Skin epidermis (tissue), 12 donors: ENCODE data around the gene SH3BGR.

Source experiments
- H3K27ac ChIP-seq, 21 experiments: fragments of 200-600 bp; sonication (generic) in 11 of 21; one replicate each; pipeline ENCODE4 v1.5.0; 2020; ENCODE audit warnings: mild to moderate bottlenecking in 3 of 21, inconsistent platforms in 2 of 21, moderate library complexity in 2 of 21
- H3K4me3 ChIP-seq, 7 experiments: fragments of 200-600 bp; sonication (generic) in 2 of 7; one replicate each; pipeline ENCODE4 v1.5.0; 2020; ENCODE audit warnings: inconsistent platforms in 2 of 7, mild to moderate bottlenecking in 2 of 7, moderate library complexity in 1 of 7

The SH3BGR gene

DNA sequence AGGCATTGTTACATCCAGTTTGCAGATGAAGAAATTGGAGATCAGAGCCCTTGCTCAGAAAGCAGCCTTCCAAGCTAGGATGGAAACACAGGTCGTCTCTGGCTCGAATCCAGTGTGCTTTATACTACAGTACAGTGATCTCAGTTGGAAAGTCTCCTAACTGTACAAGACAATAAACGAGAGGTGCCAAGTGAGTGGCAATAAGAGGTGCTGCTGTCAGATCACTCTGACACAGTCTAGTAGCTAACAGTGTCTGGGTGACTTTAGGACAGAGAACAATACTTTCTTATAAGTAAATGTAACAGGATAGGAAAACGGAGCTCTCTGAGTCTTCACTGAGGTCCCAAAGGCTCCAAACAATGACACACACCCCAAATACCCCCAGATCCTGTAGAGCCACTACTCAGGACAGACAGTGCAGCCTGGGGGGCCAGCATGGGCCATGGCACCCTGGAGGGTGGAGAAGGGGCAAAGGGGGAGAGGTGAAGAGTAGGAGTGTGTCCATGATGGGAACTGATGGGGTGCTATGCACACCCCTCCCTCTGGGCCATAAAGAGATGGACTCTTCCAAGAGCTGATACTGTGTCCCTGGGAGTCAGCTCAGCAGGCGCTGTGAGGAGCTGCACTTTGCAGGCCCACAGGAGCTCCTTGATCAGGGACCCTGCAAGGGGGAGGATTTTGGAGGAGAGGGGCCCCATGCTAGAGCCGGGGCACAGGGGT lies 3.3 kb downstream of the SH3BGR start:
- Histone ChIP-seq H3K27ac (no peak overlapping the region), H3K4me3 (no peak overlapping the region)

DNA sequence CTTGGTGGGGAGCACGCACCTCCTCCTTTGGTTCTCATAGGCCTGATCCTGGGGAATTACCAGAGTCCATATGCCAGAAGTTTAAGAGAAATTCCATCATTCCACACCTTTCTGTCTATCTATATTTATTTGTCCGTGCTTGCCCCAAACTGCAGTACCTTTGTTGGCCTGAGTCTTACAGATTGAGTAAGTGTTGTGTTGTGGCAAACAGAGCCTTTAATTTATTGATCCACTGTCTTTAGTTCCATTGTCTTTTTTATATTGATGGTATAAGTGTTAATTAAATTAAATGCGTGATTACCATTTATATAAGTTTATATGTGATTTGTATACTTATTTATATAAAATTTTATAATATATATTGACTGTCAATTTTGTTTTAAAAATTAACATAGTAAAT lies 4.9 kb downstream of the SH3BGR start:
- no peak overlapping the region for H3K4me3 ChIP-seq
- no peak overlapping the region for H3K27ac ChIP-seq

- Histone ChIP-seq H3K27ac (no peak overlapping the region), H3K4me3 (no peak overlapping the region)
These were observed 9.6 kb downstream of the SH3BGR start for GRCh38 chr21:39461419-39461818.

GRCh38 chr21:39463308-39463707 lies 11.5 kb downstream of the SH3BGR start:
- Histone ChIP-seq H3K27ac (no peak overlapping the region), H3K4me3 (no peak overlapping the region)

DNA sequence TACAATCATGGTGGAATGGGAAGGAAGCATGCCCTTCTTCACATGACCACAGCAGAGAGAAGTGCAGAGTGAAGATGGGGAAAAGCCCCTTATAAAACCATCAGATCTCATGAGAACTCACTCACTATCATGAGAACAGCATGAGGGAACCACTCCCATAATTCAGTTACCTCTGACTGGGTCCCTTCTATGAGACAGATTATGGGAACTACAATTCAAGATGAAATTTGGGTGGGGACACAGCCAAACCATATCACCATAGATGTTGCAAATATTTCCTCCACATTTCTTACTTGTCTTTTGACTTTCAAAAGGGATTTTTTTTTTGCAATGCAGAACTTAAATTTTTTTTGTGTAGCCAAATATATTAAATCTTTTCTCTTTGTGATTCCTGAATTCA lies 14.8 kb downstream of the SH3BGR start:
- Histone ChIP-seq H3K4me3 (no peak overlapping the region), H3K27ac (no peak overlapping the region)

DNA sequence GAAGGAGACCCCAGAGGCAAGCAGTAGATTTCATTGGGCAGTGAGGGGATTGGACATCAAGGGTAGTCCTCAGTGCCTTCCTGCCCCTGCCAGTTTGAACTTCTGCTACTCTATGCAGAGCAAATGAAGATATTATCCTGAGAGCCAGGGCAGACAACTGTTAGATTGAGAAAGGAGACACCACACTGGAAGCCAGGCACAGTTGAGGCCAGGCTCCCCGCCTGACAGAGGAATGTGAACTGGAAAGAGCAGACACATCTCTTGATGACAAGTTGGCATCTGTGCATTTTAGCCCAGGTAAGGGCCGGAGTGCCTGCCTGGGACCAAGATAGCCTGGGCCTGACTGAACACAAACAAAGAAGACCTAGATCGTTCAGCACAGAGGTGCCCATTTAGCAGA lies 16.0 kb downstream of the SH3BGR start:
- H3K4me3 ChIP-seq = no peak overlapping the region
- no peak overlapping the region for H3K27ac ChIP-seq

GRCh38 chr21:39468559-39468958 lies 16.8 kb downstream of the SH3BGR start:
- H3K27ac ChIP-seq = no peak overlapping the region
- H3K4me3 ChIP-seq = no peak overlapping the region

- no peak overlapping the region for H3K27ac ChIP-seq
These were observed 19.8 kb downstream of the SH3BGR start for GRCh38 chr21:39471598-39471997.

GRCh38 chr21:39472786-39473185 lies 21.0 kb downstream of the SH3BGR start:
- Histone ChIP-seq H3K27ac (no peak overlapping the region), H3K4me3 (no peak overlapping the region)

More at GRCh38 chr21:39471598-39471997, 19.8 kb downstream of the SH3BGR start:
- H3K4me3 ChIP-seq = no peak overlapping the region

- no peak overlapping the region for H3K4me3 ChIP-seq
These were observed 22.8 kb downstream of the SH3BGR start for GRCh38 chr21:39474611-39475010.

GRCh38 chr21:39479164-39479813 lies 27.5 kb downstream of the SH3BGR start:
- Histone ChIP-seq H3K4me3 (no peak overlapping the region), H3K27ac (no peak overlapping the region)

More at GRCh38 chr21:39474611-39475010, 22.8 kb downstream of the SH3BGR start:
- H3K27ac ChIP-seq = no peak overlapping the region

GRCh38 chr21:39479814-39480182 lies 28.0 kb downstream of the SH3BGR start:
- no peak overlapping the region for H3K4me3 ChIP-seq
- no peak overlapping the region for H3K27ac ChIP-seq

DNA sequence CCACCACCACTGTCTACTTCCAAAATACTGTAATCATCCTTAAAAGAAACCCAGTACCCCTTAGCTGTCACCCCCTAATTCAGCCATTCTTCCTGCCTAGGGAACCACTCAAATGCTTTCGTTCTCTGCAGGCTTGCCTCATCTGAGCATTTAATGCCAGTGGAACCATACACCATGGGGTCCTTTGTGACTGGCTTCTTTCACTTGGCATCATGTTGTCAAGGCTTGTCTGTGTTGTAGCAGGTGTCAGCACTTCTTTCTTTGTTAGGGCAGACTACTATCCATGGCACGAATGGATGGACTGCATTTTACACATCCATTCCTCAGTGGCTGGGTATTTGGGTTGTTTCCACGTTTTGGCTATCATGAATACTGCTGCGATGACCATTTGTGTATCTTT lies 28.5 kb downstream of the SH3BGR start:
- no peak overlapping the region for H3K27ac ChIP-seq
- H3K4me3 ChIP-seq = no peak overlapping the region

DNA sequence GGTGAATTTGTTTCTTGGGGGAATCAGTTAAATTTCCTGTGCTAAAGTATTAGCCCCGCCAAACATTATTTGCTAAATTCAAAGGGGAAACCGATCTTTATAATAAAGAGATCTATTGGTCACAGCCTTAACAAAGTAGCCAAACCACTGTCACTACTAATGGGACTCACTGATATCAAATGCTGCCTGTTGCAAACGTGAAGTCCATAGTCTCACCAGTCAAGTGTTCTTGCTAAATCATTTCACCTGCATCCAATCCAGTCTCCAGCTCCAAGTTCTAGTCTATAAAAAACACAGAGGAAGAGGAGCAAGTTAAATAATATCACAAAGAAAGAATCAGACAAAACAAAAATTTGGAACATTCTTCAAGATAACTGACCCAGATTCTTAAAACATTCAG lies 30.1 kb downstream of the SH3BGR start:
- Histone ChIP-seq H3K27ac (no peak overlapping the region), H3K4me3 (no peak overlapping the region)

DNA sequence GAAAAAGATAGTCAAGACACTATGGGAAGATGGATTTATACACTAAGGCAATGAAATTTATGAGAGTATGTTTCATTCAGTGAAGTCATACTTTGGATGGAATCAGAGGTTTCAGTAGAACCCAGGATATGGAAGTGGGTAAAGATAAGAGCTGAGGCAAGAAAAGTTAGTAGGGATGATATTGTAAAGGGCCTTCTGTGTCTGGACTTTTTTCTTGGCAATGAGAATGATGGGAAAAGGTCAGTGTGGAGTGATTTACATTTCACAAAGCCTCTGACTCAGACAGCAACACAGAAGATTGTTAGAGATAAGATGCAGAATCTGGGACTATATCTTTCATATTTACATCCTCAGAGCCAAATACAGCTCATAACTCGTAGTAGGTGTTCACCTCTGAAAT lies 32.1 kb downstream of the SH3BGR start:
- Histone ChIP-seq H3K27ac (no peak overlapping the region), H3K4me3 (no peak overlapping the region)

- Histone ChIP-seq H3K27ac (no peak overlapping the region), H3K4me3 (no peak overlapping the region)
These were observed 33.0 kb downstream of the SH3BGR start for GRCh38 chr21:39484711-39485276.

DNA sequence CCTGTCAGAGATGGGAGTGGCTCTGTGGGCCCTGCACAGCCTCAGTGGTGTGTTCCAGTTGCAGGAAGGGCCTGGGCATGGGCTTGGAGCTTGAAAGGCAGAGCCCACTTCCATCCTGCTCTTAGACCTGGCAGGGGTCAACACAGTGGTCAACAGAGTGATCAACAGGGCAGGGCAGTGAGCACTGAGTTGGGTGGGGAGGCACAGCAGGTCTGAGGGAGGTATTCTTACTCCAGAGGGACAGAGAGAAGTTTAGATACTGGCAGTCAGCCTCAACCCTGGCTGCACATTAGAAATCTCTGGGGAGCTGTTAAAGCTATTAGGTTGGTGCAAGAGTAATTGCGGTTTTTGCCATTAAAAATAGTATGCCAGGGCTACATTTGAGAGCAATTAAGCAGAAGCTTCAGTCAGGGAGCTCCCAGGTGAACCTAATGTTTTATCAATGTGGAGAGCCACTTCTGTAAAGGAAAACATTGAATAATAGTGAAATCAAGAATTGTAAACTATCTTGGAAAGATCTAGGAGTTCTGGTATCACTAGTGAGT lies 37.7 kb downstream of the SH3BGR start:
- Histone ChIP-seq H3K27ac (no peak overlapping the region), H3K4me3 (no peak overlapping the region)

GRCh38 chr21:39499156-39499555 lies 47.4 kb downstream of the SH3BGR start:
- Histone ChIP-seq H3K4me3 (no peak overlapping the region), H3K27ac (no peak overlapping the region)

- no peak overlapping the region for H3K4me3 ChIP-seq
- no peak overlapping the region for H3K27ac ChIP-seq
These were observed 50.9 kb downstream of the SH3BGR start for GRCh38 chr21:39502631-39503030.

- Histone ChIP-seq H3K27ac (no peak overlapping the region), H3K4me3 (no peak overlapping the region)
These were observed 51.5 kb downstream of the SH3BGR start for GRCh38 chr21:39503123-39503762.

- no peak overlapping the region for H3K4me3 ChIP-seq
- H3K27ac ChIP-seq = no peak overlapping the region
These were observed 52.5 kb downstream of the SH3BGR start for GRCh38 chr21:39504230-39504629.
